Pancreas (tissue), 10 donors: Measurements from ENCODE around the gene OVOL1. TPM values are rescaled to one million over a fixed set of nuclear protein-coding genes. Genes with fewer than 3 reads are reported as not detected.

Experiments used
- ATAC-seq, 4 donors: fragments of 200-7000 bp; cut with Tn5 transposase; one replicate each; pipeline versions ENCODE4 v1.8.0 to v1.9.1; 2020; ENCODE audit warnings: mild to moderate bottlenecking in 4 of 4, moderate library complexity in 4 of 4
- DNase-seq, 6 donors: peaks; one replicate each; pipeline ENCODE4 v3.0.0-alpha.2; 2020
- FAIRE-seq: peaks from 2 replicates; lab custom pipeline; 2012; peaks lifted over from hg19 to GRCh38; lab: Jason Lieb, UNC
- H3K27ac ChIP-seq, 4 donors: fragments of 200-600 bp; sonication (generic); 1 replicate in 3 of 4; 2 replicates in 1 of 4; pipeline versions ENCODE4 v1.5.0 to v1.8.0; 2020
- H3K27me3 ChIP-seq, 4 donors: fragments of 200-600 bp; one replicate each; pipeline ENCODE4 v1.8.0; 2021
- H3K36me3 ChIP-seq, 3 donors: fragments of 200-600 bp; sonication (generic) in 1 of 3; one replicate each; pipeline versions ENCODE4 v1.5.0 to v1.8.0; 2020 to 2021
- H3K4me1 ChIP-seq, 3 donors: fragments of 200-600 bp; one replicate each; pipeline ENCODE4 v1.8.0; 2021
- H3K4me3 ChIP-seq, 4 donors: fragments of 200-600 bp; sonication (generic) in 2 of 4; one replicate each; pipeline versions ENCODE4 v1.5.0 to v1.8.0; 2020 to 2021
- H3K9me3 ChIP-seq, 4 donors: fragments of 200-600 bp; one replicate each; pipeline ENCODE4 v1.8.0; 2021
- CTCF ChIP-seq, 4 donors: fragments of 200-600 bp; sonication (generic) in 3 of 4; IDR thresholded peaks; one replicate each; pipeline versions ENCODE4 v1.5.0 to v1.8.0; 2021; ENCODE audit warnings: antibody characterized with exemption in 4 of 4
- WGBS, 2 donors: extraction: QIAGEN DNeasy Blood & Tissue Kit; methylation state at CpG; one replicate each; pipeline ENCODE4 v1.1.7; 2013; 5-methylcytosine and 5-hydroxymethylcytosine counted together
- intact Hi-C, 3 donors: fragments of 100-400 bp; cut with DNase I; formaldehyde crosslinking; loops; one replicate each; pipeline versions ENCODE4 v1.11.1 to v1.14.2; 2022
- polyA plus RNA-seq, 2 donors: library from polyadenylated mRNA; stranded (reverse); fragments of 200-250 nt; gene quantifications; one replicate each; pipeline ENCODE4 v1.2.3, GENCODE V29; 2013
- total RNA-seq, 6 donors: library from RNA; stranded (reverse); fragmentation: NEBNext Ultra II Directional in 4 of 6; extraction: Animal tissue kit (Norgen Biotek cat#: 25700) in 4 of 6; gene quantifications; one replicate each; pipeline versions ENCODE4 v1.2.1 to v1.2.4, GENCODE V29; 2021 to 2023
- donor health status: healthy with polysubstance abuse.
- donor health status: DM: no; HTN: no; CAD: no; lungs with moderate emphysema.
- donor health status: DM: no; HTN: no; CAD: no.
- donor health status: control.
- donor health status: control.
- donor health status: Bipolar disorder and iron deficiency.
- donor health status: DM: yes; HTN: yes; CAD: no.
- donor health status: DM: no; HTN: no; CAD: no.
- donor health status: DM: no; HTN: no; CAD: no.
- donor health status: DM: yes; HTN: yes; CAD: no.

OVOL1 gene
- total and polyA plus RNA-seq, 8 donors = 1.1 to 5.6 (median 1.9) TPM

GRCh38 chr11:65790902-65791650, 4.2 kb downstream of the OVOL1 start:
- WGBS, 2 donors = 94% methylated on average over 18 of the region's 18 CpGs
- TF ChIP-seq CTCF (IDR thresholded peaks at IDR 0.05) = no peak
- no peak overlapping the region for H3K4me3 ChIP-seq
- FAIRE-seq (no peak), ATAC-seq (no peak), DNase-seq (no peak)
- H3K27me3 ChIP-seq = no peaks in the 10 kb centered on the region
- H3K4me1 ChIP-seq = peaks cover 0 to 16% (median 6%) of the 10 kb centered on the region in 3 donors
- H3K9me3 ChIP-seq = no peaks in the 10 kb centered on the region
- peaks cover 0 to 8% (median 0%) of the 10 kb centered on the region in 3 donors for H3K36me3 ChIP-seq
- intact Hi-C loops = no loop called here
- H3K27ac ChIP-seq = no peak overlapping the region

DNA sequence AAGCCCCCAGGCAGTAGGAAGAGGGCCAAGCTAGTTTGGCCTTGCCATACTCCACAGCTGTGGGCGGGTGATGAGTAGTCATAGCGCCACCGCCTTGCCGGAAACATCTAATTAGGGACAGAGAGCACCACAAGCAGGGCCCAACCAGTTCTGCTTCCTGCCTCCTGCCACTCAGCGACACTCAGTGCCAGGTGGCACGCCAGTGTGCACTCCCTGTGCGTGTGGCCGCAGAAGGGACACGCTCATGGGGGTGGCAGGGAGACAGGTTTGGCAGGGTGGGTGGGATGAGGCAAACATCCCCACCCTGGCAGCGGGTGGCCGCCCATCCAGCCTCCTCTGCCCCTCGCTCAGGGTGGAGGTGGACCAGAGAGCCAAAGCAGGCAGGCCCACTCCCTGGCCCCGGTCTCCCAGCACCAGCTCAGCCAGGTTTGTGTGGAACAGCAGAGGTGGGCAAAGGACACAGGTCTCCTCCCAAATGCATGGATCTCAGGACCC, 4.9 kb downstream of the OVOL1 start:
- peaks cover 0 to 11% (median 6%) of the 10 kb centered on the region in 3 donors for H3K4me1 ChIP-seq
- WGBS, 2 donors = 91% methylated on average over 13 of the region's 13 CpGs
- H3K27ac ChIP-seq = no peak overlapping the region
- ATAC-seq (peak in 1 of 4 donors; percentile 6), FAIRE-seq (no peak), DNase-seq (no peak)
- no peaks in the 10 kb centered on the region for H3K9me3 ChIP-seq
- no peaks in the 10 kb centered on the region for H3K27me3 ChIP-seq
- no peak overlapping the region for H3K4me3 ChIP-seq
- no peak for TF ChIP-seq CTCF (IDR thresholded peaks at IDR 0.05)
- H3K36me3 ChIP-seq = peaks cover 0 to 9% (median 0%) of the 10 kb centered on the region in 3 donors
- intact Hi-C loops = no loop called here

GRCh38 chr11:65792456-65792855, 5.6 kb downstream of the OVOL1 start:
- TF ChIP-seq CTCF (IDR thresholded peaks at IDR 0.05) = no peak
- ATAC-seq (no peak), DNase-seq (no peak), FAIRE-seq (no peak)
- WGBS, 2 donors = 92 to 95% methylated on average over 16 of the region's 16 CpGs
- H3K27me3 ChIP-seq = no peaks in the 10 kb centered on the region
- intact Hi-C loops = no loop called here
- H3K4me3 ChIP-seq = no peak overlapping the region
- H3K4me1 ChIP-seq = peaks cover 0 to 11% (median 6%) of the 10 kb centered on the region in 3 donors
- H3K36me3 ChIP-seq = peaks cover 0 to 9% (median 0%) of the 10 kb centered on the region in 3 donors
- H3K9me3 ChIP-seq = no peaks in the 10 kb centered on the region
- no peak overlapping the region for H3K27ac ChIP-seq

DNA sequence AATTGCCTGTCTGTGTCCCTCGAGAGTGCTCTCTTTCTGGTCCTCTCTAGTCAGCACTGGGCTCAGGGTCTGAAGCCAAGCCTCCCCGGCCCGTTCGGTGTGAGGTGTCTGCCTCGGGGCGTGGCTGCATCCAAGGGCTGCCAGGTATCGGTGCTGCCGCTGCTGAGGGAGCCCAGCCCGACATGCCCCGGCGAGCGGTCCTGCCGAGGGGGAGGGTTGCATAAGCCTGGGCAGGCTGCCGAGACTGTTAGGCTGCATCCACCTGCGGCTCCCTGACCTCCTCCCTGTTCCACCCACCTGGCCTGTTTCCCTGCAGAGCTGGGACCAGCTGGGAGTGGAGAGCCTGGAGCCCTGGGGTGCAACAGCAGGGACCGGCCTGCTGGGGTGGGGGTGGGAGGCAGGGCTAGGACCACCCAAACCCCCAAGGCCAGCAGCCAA, 6.3 kb downstream of the OVOL1 start:
- peaks cover 0 to 11% (median 6%) of the 10 kb centered on the region in 3 donors for H3K4me1 ChIP-seq
- FAIRE-seq = no peak

More for the DNA sequence above, 6.3 kb downstream of the OVOL1 start:
- Histone ChIP-seq H3K27me3 (no peaks in the 10 kb centered on the region), H3K9me3 (no peaks in the 10 kb centered on the region), H3K27ac (peak overlapping the region in 1 of 4 donors; percentile 49), H3K36me3 (peaks cover 0 to 9% (median 0%) of the 10 kb centered on the region in 3 donors), H3K4me3 (no peak overlapping the region)
- 9 to 11% methylated on average over 16 of the region's 16 CpGs for WGBS, 2 donors
- intact Hi-C loops = no loop called here
- no peak for TF ChIP-seq CTCF (IDR thresholded peaks at IDR 0.05)
- ATAC-seq = peak; percentile 88 to 96 (median 94)
- DNase-seq = peak; percentile 90 to 98 (median 92)
